Keratinocyte (primary cell): ENCODE data around the gene LY9.
"Not testable (repeated sequence)": the region's sequence is repeated elsewhere in the genome, so short reads cannot be mapped to it uniquely, and the experiment has no call there.

Experiments
- EZH2 ChIP-seq: IDR thresholded peaks from one replicate; pipeline ENCODE4 v1.6.1; 2012; ENCODE audit warnings: inconsistent platforms, mild to moderate bottlenecking, low read length, moderate library complexity
- TF ChIP-seq, protein P1 (sequence below), 3 experiments: IDR thresholded peaks in 1 of 3; conservative IDR thresholded peaks in 1 of 3; optimal IDR thresholded peaks in 1 of 3; 2 replicates in 2 of 3; 3 replicates in 1 of 3; pipeline versions ENCODE3 to v1.5.1; 2011; ENCODE audit warnings: low read length in 3 of 3, mild to moderate bottlenecking in 3 of 3, moderate library complexity in 2 of 3, control low read depth in 1 of 3, inconsistent platforms in 1 of 3; ENCODE audit not compliant: insufficient read depth in 2 of 3; ENCODE audit errors: extremely low read depth in 1 of 3

GRCh38 chr1:160867651-160868050, 71.7 kb downstream of the LY9 start:
- TF ChIP-seq, protein P1, sequence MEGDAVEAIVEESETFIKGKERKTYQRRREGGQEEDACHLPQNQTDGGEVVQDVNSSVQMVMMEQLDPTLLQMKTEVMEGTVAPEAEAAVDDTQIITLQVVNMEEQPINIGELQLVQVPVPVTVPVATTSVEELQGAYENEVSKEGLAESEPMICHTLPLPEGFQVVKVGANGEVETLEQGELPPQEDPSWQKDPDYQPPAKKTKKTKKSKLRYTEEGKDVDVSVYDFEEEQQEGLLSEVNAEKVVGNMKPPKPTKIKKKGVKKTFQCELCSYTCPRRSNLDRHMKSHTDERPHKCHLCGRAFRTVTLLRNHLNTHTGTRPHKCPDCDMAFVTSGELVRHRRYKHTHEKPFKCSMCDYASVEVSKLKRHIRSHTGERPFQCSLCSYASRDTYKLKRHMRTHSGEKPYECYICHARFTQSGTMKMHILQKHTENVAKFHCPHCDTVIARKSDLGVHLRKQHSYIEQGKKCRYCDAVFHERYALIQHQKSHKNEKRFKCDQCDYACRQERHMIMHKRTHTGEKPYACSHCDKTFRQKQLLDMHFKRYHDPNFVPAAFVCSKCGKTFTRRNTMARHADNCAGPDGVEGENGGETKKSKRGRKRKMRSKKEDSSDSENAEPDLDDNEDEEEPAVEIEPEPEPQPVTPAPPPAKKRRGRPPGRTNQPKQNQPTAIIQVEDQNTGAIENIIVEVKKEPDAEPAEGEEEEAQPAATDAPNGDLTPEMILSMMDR (optimal IDR thresholded peaks at IDR 0.05 in 1 of 3, IDR thresholded peaks at IDR 0.05 in 1 of 3, conservative IDR thresholded peaks at IDR 0.05 in 1 of 3; ENCODE audit: extremely low read depth in 1 of 3, insufficient read depth in 2 of 3, low read length in 3 of 3): not testable (repeated sequence)
- TF ChIP-seq EZH2: not testable (repeated sequence)
